K562 (cell line): ENCODE data around the gene EXOC3L1. TPM values are rescaled to one million over a fixed set of nuclear protein-coding genes. Genes with fewer than 3 reads are reported as not detected.
A peak's percentile ranks its signal among the peaks of the same experiment; 100 is the strongest.

Experiments
- ATF2 ChIP-seq: sonication (generic); formaldehyde crosslinking; IDR thresholded peaks from 2 replicates; pipeline ENCODE4 v1.8.1; 2022; ENCODE audit warnings: missing genetic modification reagents
- ATF3 ChIP-seq, 2 experiments: fragments of 450-650 bp in 1 of 2; sonication (generic) in 1 of 2; formaldehyde crosslinking in 1 of 2; IDR thresholded peaks in 1 of 2; conservative IDR thresholded peaks in 1 of 2; 2 replicates each; pipeline versions ENCODE4 v1.6.1 to v1.8.1; 2016 to 2023; ENCODE audit warnings: mild to moderate bottlenecking in 2 of 2, moderate library complexity in 2 of 2, inconsistent platforms in 1 of 2, missing genetic modification reagents in 1 of 2
- HINFP ChIP-seq: fragments of 450-650 bp; conservative IDR thresholded peaks from 2 replicates; pipeline ENCODE4 v1.6.1; 2016; ENCODE audit warnings: missing genetic modification characterization, low read depth, mild to moderate bottlenecking, control low read depth, missing compliant biosample characterization
- ID3 ChIP-seq, 2 experiments: fragments of 250-450 bp in 1 of 2; fragments of 450-650 bp in 1 of 2; sonication (Bioruptor Pico) in 1 of 2; IDR thresholded peaks; 2 replicates each; pipeline versions ENCODE4 v1.6.1 to v1.8.0; 2016 to 2021; ENCODE audit warnings: mild to moderate bottlenecking in 2 of 2, moderate library complexity in 2 of 2, missing compliant biosample characterization in 1 of 2, missing genetic modification characterization in 1 of 2
- JUND ChIP-seq, 2 experiments: IDR thresholded peaks; 2 replicates in 1 of 2; 3 replicates in 1 of 2; pipeline ENCODE4 v1.6.1; 2011; ENCODE audit warnings: borderline replicate concordance in 2 of 2, low read depth in 2 of 2, low read length in 2 of 2, improper control_type of control experiment in 1 of 2, missing biosample characterization in 1 of 2, missing genetic modification characterization in 1 of 2, missing genetic modification reagents in 1 of 2
- MEIS2 ChIP-seq: fragments of 450-650 bp; IDR thresholded peaks from 2 replicates; pipeline ENCODE4 v1.6.1; 2014; ENCODE audit warnings: mild to moderate bottlenecking; ENCODE audit not compliant: partially characterized antibody
- RAD51 ChIP-seq: fragments of 450-650 bp; IDR thresholded peaks from 2 replicates; pipeline ENCODE4 v1.7.1; 2016; ENCODE audit warnings: low read depth, mild to moderate bottlenecking, borderline replicate concordance
- RREB1 ChIP-seq: fragments of 250-450 bp; sonication (Bioruptor Pico); IDR thresholded peaks from 2 replicates; pipeline ENCODE4 v1.4.0; 2020
- SMARCB1 ChIP-seq: IDR thresholded peaks from 2 replicates; pipeline ENCODE4 v1.6.1; 2011; ENCODE audit warnings: improper control_type of control experiment, low read depth; ENCODE audit not compliant: insufficient read length
- TFAP4 ChIP-seq: sonication (generic); formaldehyde crosslinking; IDR thresholded peaks from 2 replicates; pipeline ENCODE4 v1.8.0; 2022; ENCODE audit warnings: missing genetic modification reagents, mild to moderate bottlenecking, moderate library complexity, borderline replicate concordance
- ZNF263 ChIP-seq: sonication (generic); formaldehyde crosslinking; IDR thresholded peaks from 2 replicates; pipeline ENCODE4 v1.8.0; 2022; ENCODE audit warnings: mild to moderate bottlenecking, missing genetic modification reagents, borderline replicate concordance
- ZNF830 ChIP-seq: fragments of 250-450 bp; sonication (Bioruptor Pico); IDR thresholded peaks from 2 replicates; pipeline ENCODE4 v1.5.0; 2021; ENCODE audit warnings: mild to moderate bottlenecking
- polyA plus RNA-seq, 8 experiments: library from polyadenylated mRNA; depleted of rRNA in 4 of 8; stranded (reverse) in 5 of 8; unstranded in 3 of 8; fragments of >200 nt; fragmentation: Nextera tagmentation in 2 of 8; fragmentation: Illumina TruSeq in 1 of 8; extraction: Ambion mirVana in 2 of 8; extraction: Trizol in 1 of 8; gene quantifications; 2 replicates each; pipeline versions ENCODE4 v1.2.1 to v1.2.3, GENCODE V29; 2011 to 2014; ENCODE audit warnings: inconsistent platforms in 1 of 8, missing spikeins in 1 of 8
- total RNA-seq, 7 experiments: library from RNA; depleted of rRNA in 6 of 7; stranded (reverse); fragments of >200 nt in 6 of 7; fragmentation: Illumina TruSeq in 2 of 7; extraction: Trizol in 2 of 7; gene quantifications; 2 replicates each; pipeline versions ENCODE4 v1.2.1 to v1.2.3, GENCODE V29; 2011 to 2021; ENCODE audit warnings: low replicate concordance in 1 of 7

EXOC3L1 gene
- total and polyA plus RNA-seq, 9 of the 15 experiments (the other 6 are each of a cell fraction or from before 2014, with no cell fraction given) = 0.08 TPM; not detected in 8

GRCh38 chr16:67226804-67227566, 37.0 kb upstream of the EXOC3L1 start, which contains the start of gene TMEM208 (continued):
- no peak for TF ChIP-seq SMARCB1
- TF ChIP-seq ZNF830 = no peak
- TF ChIP-seq TFAP4 (CRISPR knock-in tag) = peak; percentile 91
- TF ChIP-seq RAD51 = no peak
- TF ChIP-seq RREB1 (CRISPR knock-in tag) = no peak
- no peak for TF ChIP-seq ID3 (CRISPR knock-in tag; IDR thresholded peaks at IDR 0.05)
- no peak for TF ChIP-seq ID3 (tag; IDR thresholded peaks at IDR 0.05)
- no peak for TF ChIP-seq ATF3 (IDR thresholded peaks at IDR 0.05)
- 0 out of 2 replicates have a peak, but pooled peaks have one; percentile 3 for TF ChIP-seq ATF3 (CRISPR knock-in tag; conservative IDR thresholded peaks at IDR 0.05)
- no peak; the same call in 1 of the 2 replicates for TF ChIP-seq ZNF263 (CRISPR knock-in tag)
- peak; percentile 57; the same call in 1 of the 2 replicates for TF ChIP-seq JUND (IDR thresholded peaks at IDR 0.05; ENCODE audit: borderline replicate concordance, low read depth, low read length)
- TF ChIP-seq JUND (tag; IDR thresholded peaks at IDR 0.05; ENCODE audit: borderline replicate concordance, low read depth, low read length) = no peak; the same call in 2 of the 3 replicates
- TF ChIP-seq ATF2 = no peak
- TF ChIP-seq HINFP (tag) = no peak
- TF ChIP-seq MEIS2 = peak; percentile 56
